NCI-H2227 treated with DMSO at 0.1 percent for 48 hours (cell line): Measurements from ENCODE around the gene TNFAIP8L3.
"Not testable (repeated sequence)": the region's sequence is repeated elsewhere in the genome, so short reads cannot be mapped to it uniquely, and the experiment has no call there.

Source experiments
- DNase-seq: peaks from one replicate; lab custom pipeline; 2025; lab: John Stamatoyannopoulos, UW

Gene TNFAIP8L3

DNA sequence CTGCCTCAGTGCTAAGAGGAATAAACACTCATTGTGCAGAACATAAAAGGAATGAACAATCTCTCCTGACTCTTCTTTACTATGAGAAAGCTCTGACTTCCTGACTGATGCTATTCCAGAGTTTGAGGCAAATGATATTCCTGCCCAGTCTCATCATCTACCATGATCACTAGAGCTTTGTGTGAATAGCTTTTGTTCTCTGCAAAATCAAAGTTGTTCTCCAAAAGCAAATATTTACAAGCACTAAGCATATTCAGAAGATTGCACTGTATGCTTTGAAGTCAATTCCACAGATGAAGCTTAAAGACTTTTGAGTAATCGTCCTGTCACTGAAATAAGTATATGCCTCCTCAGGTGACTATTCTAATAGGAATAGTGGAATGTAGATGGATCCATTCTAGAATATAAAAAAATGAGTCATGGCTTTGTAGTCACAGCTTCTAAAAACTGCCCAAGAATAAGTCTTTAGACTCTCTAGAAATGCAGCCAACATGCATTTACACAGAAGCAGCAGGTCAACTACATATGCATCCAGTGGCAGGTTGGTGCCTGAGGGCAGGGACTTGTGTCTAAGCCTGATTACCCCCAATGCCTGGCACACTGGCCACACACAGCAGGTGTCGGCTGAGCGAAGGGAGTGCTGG, 34.6 kb downstream of the TNFAIP8L3 start:
- DNase-seq, result no peak

DNA sequence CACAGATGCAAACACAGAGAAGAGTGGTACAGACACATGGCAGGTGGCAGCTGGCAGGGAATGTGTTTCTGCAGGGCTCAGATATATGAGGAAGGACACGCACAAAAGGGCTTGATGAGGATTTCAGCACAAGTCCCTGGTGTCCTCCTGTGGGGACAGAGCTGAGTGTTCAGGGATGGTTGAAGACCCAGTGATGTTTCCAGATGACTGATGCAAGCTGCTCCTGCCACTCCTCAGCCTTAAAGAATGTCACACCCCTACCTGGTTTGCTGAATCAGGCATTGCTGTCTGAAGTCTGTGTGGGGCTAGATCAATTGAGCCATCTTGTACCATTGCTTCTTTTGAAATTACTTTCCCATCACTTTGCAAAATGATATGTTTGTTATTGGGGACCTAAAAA, 40.2 kb downstream of the TNFAIP8L3 start:
- no peak for DNase-seq

DNA sequence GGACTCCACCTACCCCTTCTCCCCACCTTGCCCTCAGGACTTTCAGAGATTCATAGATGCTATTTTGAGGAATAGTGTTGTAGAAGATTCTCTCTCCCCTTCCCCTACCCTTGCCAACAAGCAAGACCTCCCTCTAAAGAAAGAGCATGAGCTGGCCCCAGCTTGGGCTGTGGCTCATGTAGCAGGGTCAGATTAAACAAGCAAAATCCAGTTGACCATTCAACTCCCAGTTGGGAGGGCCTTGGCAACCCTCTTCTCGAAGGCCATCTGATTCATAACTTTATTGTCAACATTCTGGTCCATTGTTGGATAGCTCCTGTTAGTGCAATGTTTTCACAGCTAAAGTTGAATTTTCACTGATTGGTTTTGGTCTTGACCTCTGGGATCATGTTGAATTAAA, 41.1 kb downstream of the TNFAIP8L3 start:
- no peak for DNase-seq

DNA sequence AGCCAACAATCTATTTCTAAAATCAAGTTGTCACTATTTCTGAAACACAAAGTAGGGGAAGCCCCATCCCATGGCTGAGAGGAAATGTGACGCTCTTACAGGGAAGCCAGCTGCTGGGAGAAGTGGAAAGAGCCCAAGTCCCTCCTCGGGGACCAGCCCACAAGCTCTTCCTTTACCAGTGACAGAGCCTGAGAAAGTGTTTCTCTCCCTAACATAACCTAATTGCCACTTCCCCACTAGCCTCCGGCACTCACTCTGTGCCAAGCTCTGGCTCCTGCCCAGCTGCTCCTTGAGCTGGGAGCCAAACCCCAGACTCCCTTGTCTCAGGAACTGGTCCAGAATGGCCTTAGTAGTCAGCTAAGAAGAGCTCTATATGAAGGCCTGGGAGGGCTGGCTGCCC, 42.9 kb downstream of the TNFAIP8L3 start:
- DNase-seq, result no peak

DNA sequence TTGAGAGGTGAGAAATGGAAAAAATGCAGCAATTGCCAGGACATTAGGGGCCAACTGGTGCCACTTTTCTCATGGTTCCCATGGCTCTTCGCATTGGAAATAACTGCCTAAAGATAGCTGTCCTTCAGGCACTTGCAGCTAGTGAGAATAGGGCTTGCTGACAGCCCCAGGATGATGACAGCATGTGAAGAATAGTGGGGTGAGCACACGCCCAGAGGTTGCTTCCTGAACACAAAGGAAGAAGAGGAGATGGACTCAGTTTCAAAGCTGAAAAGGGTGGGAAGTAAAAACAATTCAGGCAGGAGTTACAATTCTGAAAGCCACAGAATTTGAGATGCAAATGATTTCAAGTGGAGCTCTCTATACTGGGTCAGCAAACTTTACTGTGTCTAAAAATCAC, 45.6 kb downstream of the TNFAIP8L3 start:
- DNase-seq, result no peak

DNA sequence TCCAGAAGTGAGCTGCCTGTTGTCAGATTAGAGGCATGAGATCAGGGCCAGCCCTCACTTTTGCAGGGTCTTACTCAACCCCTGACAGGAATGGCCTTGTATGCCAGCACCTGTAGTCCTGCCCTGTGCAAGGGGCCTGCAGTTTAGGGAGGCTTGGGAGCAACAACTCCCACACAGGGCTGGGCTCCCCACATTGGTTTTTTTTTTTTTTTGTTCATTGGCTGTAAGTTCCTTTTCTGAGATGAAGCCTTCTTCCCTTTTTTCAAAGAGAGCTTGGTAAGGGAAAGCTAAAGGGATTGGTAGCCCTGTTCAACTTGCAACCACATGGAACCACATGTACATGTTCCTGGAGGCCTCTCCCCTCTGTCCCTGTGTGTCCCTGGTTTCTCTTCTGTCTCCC, 46.4 kb downstream of the TNFAIP8L3 start:
- no peak for DNase-seq

DNA sequence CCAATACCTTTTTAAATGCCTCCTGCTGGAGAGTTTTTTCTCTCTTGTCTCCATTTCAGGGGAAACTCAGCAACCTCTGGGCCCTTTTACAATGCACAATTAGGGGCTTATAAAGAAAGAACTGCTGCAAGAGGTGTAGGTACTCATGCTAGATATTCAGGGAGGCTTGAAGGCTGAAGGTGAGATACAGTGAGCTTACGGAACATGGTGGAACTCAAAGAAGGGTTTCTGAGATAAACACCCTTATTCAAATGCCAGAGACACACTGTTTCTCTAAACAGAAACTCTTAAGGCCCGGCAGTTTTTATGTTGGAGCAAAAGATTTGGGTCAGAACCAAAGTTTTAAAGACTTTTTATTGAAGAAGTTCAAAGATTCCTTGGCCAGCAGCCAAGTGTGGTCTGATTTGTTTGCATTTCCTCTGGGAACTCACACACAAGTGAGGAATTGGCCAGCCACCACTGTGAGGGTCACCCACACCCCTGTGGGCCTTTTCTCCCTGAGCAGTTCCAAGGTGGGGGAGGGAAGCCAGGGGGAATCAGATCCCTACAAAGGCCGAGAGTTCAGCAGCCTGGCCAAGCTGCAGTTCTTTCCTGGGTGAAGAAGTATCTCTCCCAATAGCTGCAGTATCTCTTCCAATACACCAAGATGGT, 47.8 kb downstream of the TNFAIP8L3 start:
- DNase-seq, result no peak

DNA sequence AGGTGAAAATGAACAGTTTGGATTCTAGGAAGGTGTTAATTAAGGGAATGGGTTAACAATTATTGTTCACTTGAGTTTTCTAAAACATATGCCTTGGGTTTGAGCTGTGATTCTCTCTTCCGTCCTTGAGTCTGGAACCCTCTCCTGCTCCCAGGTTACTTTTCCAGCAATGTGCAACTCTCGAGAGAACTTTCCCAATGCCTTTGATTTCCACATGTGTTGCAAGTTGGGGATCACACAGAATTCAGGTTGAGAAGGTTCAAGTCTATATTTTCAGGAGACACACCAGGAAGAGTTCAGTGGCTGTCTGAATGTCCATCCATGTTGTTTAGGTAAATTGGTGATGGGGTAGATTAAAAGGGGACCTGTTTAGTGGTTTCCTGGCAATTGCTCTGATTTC, 48.7 kb downstream of the TNFAIP8L3 start:
- no peak for DNase-seq

DNA sequence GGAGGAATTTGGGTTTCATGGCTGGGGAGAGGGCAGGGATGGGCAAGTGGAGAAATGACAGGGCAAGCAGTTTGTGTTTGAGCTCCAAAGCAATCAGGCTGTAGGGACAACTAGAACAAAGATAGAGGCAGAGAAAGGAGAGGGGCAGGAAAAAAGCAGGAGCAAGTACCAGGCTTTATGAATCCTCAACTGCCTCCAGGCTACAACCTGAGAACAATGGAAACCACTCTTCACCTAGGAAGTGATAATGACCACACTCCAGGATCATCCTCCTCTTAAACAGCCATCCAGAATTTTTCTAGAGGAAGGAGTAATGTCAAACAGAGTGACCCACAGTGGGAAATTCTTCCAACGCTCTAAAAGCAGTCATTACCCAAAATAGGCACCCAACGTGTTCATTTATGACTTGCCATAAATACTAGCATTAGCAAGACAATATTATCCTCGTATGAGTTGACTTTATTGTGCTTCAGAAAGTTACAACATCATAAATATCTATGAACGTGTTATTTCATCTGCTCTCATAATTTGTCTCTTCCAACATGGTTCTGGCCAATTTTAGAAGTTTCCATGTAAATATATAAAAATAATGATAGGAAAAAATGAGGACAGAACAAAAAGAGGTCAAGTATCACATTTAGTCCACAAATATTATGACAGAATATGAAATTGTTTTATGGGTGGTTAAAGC, 50.5 kb downstream of the TNFAIP8L3 start:
- DNase-seq, result no peak

DNA sequence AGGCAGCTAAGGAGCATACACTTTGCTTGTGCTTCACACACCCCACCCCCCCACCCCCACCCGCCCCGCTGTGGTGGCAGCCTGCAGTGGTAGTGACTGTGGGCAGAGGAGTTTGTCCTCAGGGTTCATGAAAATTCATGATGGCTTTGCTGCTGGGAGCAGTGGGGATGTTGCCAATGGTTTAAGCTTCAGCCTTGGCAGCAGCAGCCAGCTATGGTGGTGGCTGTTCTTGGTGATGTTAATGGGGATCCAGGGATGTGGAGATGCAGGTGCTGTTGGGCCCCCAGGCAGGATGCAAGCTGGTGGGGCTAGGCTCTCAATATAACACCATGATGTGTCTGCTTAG, 55.8 kb downstream of the TNFAIP8L3 start:
- no peak for DNase-seq

DNA sequence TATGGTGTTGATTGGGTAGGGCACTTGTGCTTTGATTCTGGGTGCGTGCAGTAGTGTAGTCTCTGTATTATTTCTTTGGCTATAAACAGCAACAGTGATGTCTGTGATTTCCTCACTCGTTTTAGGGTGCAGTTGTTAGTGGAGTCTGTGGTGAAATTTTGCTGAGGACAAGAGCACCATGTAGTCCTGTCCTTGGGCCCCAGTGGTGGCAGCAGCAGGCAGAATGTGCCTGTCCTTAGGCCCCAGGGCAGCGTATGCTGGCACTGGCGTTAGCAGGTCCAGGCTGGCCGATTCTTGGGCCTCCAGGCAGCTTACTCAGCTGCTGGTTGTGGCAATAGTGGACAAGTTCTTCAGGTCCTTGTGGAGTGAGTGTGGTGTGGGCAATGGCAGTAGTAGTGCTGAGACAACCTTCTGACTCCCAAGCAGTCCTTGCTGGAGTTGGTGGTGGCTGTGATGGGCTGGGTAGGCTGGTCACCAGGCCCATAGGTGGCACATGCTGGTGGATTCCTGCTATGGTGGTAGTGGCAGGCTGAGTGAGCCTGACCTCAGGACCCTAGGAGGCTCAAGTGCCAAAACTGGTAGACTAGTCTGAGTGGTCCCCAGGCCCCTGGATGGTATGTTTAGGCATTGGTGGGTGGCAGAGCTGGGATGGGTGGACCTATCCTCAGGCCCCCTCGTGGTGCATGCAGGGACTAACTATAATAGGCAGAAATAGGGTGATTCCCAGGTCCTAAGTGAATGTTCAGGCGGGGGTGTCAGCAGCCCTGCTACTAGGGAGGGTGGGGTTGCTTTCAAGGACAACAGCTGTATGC, 56.3 kb downstream of the TNFAIP8L3 start:
- DNase-seq, result no peak

DNA sequence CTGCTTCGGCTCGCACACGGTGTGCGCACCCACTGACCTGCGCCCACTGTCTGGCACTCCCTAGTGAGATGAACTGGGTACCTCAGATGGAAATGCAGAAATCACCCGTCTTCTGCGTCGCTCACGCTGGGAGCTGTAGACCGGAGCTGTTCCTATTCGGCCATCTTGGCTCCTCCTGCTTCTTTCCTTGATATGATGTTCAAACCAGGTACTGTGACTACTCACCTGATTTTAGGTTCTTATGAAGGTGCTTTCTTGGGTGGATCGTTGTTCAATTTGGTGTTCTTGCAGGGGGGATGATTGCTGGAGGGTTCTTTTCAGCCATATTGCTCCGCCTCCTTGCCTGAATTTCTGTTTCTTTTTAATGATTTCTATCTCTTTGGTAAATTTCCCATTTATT, 57.2 kb downstream of the TNFAIP8L3 start:
- DNase-seq, result not testable (repeated sequence)

DNA sequence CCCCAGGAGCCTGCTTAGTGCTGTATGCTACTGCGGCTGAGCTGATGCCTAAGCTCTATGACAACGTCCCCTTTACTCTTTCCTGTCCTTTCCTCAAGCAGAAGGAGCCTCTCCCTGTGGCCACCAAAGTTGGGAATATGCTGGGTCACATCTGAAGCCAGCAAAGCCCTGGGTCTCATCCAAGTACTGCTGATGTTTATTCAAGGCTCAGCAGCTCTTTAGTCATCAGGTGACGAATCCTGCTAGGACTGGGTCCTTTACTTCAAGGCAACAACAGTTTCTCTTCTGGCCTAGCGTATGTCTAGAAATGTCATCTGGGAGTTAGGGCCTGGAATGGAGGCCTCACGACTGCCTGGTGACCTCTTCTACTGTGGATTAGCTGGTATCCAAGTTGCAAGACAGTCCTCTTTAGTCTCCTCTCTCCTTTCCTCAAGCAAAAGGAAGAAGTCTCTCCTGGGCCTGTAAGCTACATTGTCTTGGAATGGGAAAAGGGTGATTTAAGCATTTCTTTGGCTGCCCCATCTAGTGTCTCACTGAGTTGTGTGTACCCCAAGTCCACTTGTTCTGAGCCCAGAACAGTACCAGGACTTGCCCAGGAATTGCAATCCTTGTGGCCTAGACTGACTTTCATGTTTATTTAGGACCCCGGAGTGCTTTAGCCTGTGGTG, 63.9 kb downstream of the TNFAIP8L3 start:
- no peak for DNase-seq

DNA sequence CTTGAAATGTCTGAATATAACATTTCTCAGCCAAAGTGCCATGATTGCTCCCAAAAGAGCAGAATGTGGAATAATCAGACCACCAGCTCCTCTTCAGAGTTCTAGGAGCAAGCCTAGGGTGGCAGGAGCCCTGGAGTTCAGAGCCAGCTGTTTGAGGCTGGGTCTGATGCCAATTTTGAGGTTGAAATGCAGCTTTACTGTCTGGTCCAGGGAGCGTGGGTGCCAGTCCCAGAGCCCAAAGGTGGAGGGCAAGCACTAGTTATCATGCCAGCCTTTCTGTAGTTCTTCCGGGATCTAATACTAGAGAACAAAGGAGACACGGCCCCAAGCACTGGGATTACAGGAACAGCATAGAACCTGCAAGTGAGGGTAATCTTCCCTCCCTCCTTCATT, 69.3 kb downstream of the TNFAIP8L3 start:
- no peak for DNase-seq

DNA sequence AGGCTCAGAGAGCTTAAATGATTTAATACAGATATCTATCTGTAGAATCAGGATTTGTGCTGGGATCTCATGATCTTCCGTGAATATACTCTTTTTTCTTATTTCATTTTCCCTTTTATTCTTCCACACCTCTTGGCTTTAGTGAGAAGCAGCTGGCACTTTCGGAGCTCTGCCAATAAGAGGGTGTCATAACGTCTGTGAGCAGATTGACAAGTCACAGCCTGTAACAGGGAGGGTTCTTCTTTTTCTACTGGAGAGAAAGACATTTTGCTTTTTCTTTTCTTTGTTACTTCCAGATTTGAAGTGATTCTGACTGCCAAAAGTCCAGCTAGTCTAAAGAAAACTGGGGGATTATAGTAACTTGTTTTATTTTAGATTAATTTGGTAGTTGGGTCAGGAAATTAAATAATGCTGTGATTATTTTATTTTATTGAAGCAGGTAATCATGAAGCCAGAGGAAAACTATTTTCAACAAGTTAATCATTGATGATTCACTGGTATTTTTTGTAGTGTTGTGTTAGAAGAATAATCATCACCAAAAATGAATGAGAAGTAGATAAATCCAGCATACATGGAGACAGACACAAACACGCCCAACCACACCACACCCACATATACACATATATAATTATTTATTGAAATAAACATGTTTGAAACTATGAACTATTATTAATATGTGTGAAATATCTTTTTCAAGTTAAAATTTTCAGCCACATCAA, 69.8 kb downstream of the TNFAIP8L3 start:
- no peak for DNase-seq

DNA sequence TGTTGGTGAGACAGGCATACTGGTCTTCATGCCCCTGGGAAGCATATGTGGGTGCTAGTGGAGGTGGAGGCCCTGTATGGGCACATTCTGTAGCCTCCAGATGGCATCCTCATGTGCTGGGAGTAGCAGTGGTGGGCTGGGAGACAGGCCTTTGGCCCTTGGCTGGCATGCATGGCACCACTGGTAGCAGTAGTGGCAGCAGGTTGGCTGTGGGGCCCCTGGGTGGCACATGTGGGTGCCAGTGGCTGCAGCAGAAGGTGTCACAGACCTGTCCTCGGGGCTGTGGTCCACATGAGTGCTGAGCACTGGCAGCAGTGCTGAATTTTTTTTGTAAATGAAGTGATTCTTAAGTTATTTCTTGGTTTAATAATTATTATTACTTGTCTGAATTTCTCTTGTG, 71.2 kb downstream of the TNFAIP8L3 start:
- DNase-seq, result no peak

DNA sequence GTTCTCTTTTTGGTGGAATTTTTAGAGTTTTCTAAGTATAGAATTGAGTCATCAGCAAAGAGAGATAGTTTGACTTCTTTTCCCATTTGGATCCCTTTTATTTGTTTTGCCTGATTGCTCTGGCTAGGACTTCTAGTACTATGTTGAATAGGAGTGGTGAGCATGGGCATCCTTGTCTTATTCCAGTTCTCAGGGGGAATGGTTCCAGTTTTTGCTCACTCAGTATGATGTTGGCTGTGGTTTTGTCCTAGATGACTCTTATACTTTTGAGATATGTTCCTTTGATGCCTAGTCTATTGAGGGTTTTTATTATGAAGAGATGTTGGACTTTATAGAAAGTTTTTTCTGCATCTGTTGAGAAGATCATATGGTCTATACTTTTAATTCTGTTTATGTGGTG, 72.5 kb downstream of the TNFAIP8L3 start:
- DNase-seq, result no peak

DNA sequence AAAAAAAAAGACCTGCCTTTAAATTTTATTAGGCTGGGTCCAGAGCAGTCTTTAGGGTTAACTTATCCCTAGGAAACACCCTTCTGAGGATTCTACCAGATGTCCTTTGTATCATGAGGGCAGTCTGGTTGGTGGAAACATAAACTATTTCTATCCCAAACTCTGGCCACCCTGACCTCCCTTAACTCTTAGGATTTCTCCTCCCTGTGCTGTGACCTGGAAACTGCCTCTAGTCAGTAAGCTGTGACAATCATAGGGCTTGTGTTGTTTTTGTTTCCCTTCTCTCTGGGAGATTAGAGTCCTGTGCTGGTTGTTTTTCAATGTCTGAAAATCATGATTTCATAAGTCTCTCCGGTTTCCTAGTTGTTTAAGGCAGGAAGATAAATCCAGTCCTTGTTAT, 78.1 kb downstream of the TNFAIP8L3 start:
- DNase-seq, result no peak

DNA sequence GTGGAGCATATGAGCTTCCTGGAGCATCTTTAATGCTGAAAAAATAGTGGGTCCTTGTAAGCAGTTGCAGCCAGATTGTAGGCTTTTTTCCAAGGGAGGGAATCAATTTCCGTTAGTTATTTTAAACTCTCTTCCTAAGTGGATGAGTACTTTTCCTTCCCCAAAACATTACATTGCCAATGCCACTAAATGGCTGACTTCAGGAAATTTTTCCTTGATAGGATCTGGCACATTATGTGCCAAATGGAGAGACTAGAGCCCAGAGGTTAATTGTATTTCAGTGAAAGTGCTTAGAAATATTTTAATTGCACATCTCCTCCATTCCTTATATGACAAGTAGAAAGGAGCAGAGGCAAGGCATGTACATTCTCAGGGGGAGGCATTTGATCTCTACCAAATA, 83.5 kb downstream of the TNFAIP8L3 start:
- DNase-seq, result no peak

DNA sequence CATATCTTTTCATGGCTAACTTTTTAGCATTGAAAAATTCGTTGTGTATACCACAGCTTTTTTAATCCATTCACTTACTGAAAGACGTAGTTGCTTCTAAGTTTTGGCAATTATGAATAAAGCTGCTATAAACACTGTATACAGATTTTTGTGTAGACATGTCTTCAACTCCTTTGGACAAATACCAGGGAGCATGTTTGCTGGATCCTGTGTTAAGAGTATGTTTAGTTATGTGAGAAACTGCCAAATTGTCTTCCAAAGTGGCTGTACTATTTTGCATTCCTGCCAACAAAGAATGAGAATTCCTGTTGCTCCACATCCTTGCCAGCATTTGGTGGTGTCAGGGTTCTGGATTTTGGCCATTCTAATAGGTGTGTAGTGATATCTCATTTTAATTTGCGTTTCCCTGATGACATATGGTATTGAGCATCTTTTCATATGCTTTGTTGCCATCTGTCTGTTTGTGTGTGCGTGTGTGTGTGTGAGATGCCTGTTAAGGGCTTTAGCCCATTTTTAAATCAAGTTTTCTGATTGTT, 87.5 kb downstream of the TNFAIP8L3 start:
- no peak for DNase-seq
